HEK293 (cell line): ENCODE results near the gene MXRA8.

Experiments used
- ATF2 ChIP-seq: fragments of 450-650 bp; formaldehyde crosslinking; IDR thresholded peaks from 2 replicates; pipeline ENCODE4 v1.5.1; 2016; ENCODE audit warnings: missing biosample characterization, missing genetic modification characterization, low read depth
- KLF17 ChIP-seq: fragments of 450-650 bp; formaldehyde crosslinking; IDR thresholded peaks from 2 replicates; pipeline ENCODE4 v1.5.1; 2016; ENCODE audit warnings: missing biosample characterization, missing genetic modification characterization
- MYNN ChIP-seq: fragments of 450-650 bp; formaldehyde crosslinking; IDR thresholded peaks from 2 replicates; pipeline ENCODE4 v1.5.1; 2016; ENCODE audit warnings: missing biosample characterization, missing genetic modification characterization, borderline replicate concordance
- TCF7L2 ChIP-seq: IDR thresholded peaks from 2 replicates; pipeline ENCODE4 v1.6.1; 2011; ENCODE audit warnings: low read depth, mild to moderate bottlenecking, inconsistent platforms, low read length, moderate library complexity, borderline replicate concordance
- ZNF114 ChIP-seq: fragments of 450-650 bp; formaldehyde crosslinking; IDR thresholded peaks from 2 replicates; pipeline ENCODE4 v1.5.0; 2017; ENCODE audit warnings: missing biosample characterization, missing genetic modification characterization
- ZSCAN23 ChIP-seq: fragments of 450-650 bp; formaldehyde crosslinking; IDR thresholded peaks from 2 replicates; pipeline ENCODE4 v1.5.1; 2016; ENCODE audit warnings: missing biosample characterization, missing genetic modification characterization
- ZXDB ChIP-seq: fragments of 450-650 bp; formaldehyde crosslinking; IDR thresholded peaks from 2 replicates; pipeline ENCODE4 v1.5.1; 2016; ENCODE audit warnings: missing biosample characterization, missing genetic modification characterization
- TF ChIP-seq, protein P1 (sequence below): fragments of 450-650 bp; formaldehyde crosslinking; IDR thresholded peaks from 2 replicates; pipeline ENCODE4 v1.5.1; 2016; ENCODE audit warnings: missing biosample characterization, missing genetic modification characterization
- TF ChIP-seq, protein P2 (sequence below): fragments of 450-650 bp; formaldehyde crosslinking; IDR thresholded peaks from 2 replicates; pipeline ENCODE4 v1.5.1; 2016; ENCODE audit warnings: missing biosample characterization, missing genetic modification characterization
- TF ChIP-seq, protein P3 (sequence below): fragments of 450-650 bp; formaldehyde crosslinking; IDR thresholded peaks from 2 replicates; pipeline ENCODE4 v1.5.1; 2016; ENCODE audit warnings: missing biosample characterization, missing genetic modification characterization
- TF ChIP-seq, protein P4 (sequence below): fragments of 450-650 bp; formaldehyde crosslinking; IDR thresholded peaks from 2 replicates; pipeline ENCODE4 v1.5.1; 2016; ENCODE audit warnings: missing biosample characterization, missing genetic modification characterization, low read depth

DNA sequence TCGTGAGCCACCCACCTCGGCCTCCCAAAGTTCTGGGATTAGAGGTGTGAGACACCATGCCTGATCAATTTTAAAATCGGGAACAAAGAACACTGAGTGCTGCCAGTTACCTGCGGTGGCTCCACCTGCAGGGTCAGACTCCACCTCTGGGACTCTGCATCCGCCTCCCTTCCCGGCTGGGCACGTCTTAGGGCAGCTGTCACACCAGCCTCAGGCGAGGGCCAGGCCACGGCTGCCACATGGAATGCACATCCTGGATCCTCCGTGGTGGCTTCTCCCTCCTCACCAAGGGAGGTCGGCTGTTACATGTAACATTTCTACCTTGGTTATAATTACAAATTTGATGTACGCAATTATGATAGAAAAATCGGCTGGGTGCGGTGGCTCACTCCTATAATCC is 5.9 kb upstream of the MXRA8 start:
- TF ChIP-seq, protein P1, sequence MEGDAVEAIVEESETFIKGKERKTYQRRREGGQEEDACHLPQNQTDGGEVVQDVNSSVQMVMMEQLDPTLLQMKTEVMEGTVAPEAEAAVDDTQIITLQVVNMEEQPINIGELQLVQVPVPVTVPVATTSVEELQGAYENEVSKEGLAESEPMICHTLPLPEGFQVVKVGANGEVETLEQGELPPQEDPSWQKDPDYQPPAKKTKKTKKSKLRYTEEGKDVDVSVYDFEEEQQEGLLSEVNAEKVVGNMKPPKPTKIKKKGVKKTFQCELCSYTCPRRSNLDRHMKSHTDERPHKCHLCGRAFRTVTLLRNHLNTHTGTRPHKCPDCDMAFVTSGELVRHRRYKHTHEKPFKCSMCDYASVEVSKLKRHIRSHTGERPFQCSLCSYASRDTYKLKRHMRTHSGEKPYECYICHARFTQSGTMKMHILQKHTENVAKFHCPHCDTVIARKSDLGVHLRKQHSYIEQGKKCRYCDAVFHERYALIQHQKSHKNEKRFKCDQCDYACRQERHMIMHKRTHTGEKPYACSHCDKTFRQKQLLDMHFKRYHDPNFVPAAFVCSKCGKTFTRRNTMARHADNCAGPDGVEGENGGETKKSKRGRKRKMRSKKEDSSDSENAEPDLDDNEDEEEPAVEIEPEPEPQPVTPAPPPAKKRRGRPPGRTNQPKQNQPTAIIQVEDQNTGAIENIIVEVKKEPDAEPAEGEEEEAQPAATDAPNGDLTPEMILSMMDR (tag by site-specific recombination), result no peak
- TF ChIP-seq KLF17 (tag by site-specific recombination) (no peak), ATF2 (tag by site-specific recombination) (no peak), MYNN (tag by site-specific recombination) (no peak), ZXDB (tag by site-specific recombination) (no peak), ZSCAN23 (tag by site-specific recombination) (no peak), TCF7L2 (no peak), ZNF114 (no peak)
- TF ChIP-seq, protein P2, sequence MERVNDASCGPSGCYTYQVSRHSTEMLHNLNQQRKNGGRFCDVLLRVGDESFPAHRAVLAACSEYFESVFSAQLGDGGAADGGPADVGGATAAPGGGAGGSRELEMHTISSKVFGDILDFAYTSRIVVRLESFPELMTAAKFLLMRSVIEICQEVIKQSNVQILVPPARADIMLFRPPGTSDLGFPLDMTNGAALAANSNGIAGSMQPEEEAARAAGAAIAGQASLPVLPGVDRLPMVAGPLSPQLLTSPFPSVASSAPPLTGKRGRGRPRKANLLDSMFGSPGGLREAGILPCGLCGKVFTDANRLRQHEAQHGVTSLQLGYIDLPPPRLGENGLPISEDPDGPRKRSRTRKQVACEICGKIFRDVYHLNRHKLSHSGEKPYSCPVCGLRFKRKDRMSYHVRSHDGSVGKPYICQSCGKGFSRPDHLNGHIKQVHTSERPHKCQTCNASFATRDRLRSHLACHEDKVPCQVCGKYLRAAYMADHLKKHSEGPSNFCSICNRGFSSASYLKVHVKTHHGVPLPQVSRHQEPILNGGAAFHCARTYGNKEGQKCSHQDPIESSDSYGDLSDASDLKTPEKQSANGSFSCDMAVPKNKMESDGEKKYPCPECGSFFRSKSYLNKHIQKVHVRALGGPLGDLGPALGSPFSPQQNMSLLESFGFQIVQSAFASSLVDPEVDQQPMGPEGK (tag by site-specific recombination), result no peak
- TF ChIP-seq, protein P3, sequence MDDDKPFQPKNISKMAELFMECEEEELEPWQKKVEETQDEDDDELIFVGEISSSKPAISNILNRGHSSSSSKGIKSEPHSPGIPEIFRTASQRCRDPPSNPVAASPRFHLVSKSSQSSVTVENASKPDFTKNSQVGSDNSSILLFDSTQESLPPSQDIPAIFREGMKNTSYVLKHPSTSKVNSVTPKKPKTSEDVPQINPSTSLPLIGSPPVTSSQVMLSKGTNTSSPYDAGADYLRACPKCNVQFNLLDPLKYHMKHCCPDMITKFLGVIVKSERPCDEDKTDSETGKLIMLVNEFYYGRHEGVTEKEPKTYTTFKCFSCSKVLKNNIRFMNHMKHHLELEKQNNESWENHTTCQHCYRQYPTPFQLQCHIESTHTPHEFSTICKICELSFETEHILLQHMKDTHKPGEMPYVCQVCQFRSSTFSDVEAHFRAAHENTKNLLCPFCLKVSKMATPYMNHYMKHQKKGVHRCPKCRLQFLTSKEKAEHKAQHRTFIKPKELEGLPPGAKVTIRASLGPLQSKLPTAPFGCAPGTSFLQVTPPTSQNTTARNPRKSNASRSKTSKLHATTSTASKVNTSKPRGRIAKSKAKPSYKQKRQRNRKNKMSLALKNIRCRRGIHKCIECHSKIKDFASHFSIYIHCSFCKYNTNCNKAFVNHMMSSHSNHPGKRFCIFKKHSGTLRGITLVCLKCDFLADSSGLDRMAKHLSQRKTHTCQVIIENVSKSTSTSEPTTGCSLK (tag by site-specific recombination), result no peak
- TF ChIP-seq, protein P4, sequence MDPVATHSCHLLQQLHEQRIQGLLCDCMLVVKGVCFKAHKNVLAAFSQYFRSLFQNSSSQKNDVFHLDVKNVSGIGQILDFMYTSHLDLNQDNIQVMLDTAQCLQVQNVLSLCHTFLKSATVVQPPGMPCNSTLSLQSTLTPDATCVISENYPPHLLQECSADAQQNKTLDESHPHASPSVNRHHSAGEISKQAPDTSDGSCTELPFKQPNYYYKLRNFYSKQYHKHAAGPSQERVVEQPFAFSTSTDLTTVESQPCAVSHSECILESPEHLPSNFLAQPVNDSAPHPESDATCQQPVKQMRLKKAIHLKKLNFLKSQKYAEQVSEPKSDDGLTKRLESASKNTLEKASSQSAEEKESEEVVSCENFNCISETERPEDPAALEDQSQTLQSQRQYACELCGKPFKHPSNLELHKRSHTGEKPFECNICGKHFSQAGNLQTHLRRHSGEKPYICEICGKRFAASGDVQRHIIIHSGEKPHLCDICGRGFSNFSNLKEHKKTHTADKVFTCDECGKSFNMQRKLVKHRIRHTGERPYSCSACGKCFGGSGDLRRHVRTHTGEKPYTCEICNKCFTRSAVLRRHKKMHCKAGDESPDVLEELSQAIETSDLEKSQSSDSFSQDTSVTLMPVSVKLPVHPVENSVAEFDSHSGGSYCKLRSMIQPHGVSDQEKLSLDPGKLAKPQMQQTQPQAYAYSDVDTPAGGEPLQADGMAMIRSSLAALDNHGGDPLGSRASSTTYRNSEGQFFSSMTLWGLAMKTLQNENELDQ (tag by site-specific recombination), result no peak
